ENCODE data around the gene MYH13. TPM values are rescaled to one million over a fixed set of nuclear protein-coding genes. Genes with fewer than 3 reads are reported as not detected.

The MYH13 gene
- total and polyA plus RNA-seq, 10 donors: 0.02 to 0.19 (median 0.06) TPM; not detected in 5

- Histone ChIP-seq H3K27me3 (replicated peaks in 1 of 7) (no peaks in the 10 kb centered on the region), H3K27ac (no peak overlapping the region), H3K4me3 (no peak overlapping the region), H3K9me3 (no peaks in the 10 kb centered on the region), H3K4me1 (peaks cover 0 to 15% (median 6%) of the 10 kb centered on the region in 6 donors), H3K36me3 (no peaks in the 10 kb centered on the region)
- WGBS, 5 donors: 69 to 89% (median 85%) methylated on average over 1 of the region's 1 CpG
- TF ChIP-seq CTCF (IDR thresholded peaks at IDR 0.05 in 8 of 11, conservative IDR thresholded peaks at IDR 0.05 in 3 of 11) (no peak), POLR2A (IDR thresholded peaks at IDR 0.05) (no peak), POLR2AphosphoS5 (IDR thresholded peaks at IDR 0.05) (no peak)
- no peak for DNase-seq
- intact Hi-C loops (cut with DNase I; ENCODE audit: low total_unique reads): no loop called here
Measured at GRCh38 chr17:10270258-10270657, 102.5 kb downstream of the MYH13 start.

DNA sequence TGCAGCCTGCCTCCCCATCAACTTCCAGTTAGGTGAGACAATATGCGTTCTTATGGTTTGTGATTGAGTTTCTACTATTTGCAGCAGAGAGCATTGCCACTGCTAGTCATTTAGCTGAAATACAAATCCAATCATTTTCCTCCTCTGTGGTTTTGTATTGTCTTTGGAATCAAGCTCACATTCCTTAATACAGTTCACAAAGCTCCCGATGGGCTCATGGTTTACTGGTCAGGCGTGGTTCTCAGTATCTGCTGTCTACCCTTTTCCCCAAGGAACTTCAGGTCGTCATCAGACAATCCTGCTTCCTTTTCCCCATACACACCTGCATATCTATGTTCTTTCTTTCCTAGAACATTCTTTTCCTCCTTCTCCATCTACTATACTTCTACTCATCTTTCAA lies 104.8 kb downstream of the MYH13 start:
- Histone ChIP-seq H3K27me3 (replicated peaks in 1 of 7) (no peaks in the 10 kb centered on the region), H3K27ac (no peak overlapping the region), H3K36me3 (no peaks in the 10 kb centered on the region), H3K9me3 (no peaks in the 10 kb centered on the region), H3K4me3 (no peak overlapping the region), H3K4me1 (peaks cover 0 to 5% (median 0%) of the 10 kb centered on the region in 6 donors)
- intact Hi-C loops (cut with DNase I; ENCODE audit: low total_unique reads): no loop called here
- DNase-seq: no peak
- WGBS, 5 donors: 75 to 89% (median 83%) methylated on average over 4 of the region's 4 CpGs
- TF ChIP-seq POLR2AphosphoS5 (IDR thresholded peaks at IDR 0.05): no peak

DNA sequence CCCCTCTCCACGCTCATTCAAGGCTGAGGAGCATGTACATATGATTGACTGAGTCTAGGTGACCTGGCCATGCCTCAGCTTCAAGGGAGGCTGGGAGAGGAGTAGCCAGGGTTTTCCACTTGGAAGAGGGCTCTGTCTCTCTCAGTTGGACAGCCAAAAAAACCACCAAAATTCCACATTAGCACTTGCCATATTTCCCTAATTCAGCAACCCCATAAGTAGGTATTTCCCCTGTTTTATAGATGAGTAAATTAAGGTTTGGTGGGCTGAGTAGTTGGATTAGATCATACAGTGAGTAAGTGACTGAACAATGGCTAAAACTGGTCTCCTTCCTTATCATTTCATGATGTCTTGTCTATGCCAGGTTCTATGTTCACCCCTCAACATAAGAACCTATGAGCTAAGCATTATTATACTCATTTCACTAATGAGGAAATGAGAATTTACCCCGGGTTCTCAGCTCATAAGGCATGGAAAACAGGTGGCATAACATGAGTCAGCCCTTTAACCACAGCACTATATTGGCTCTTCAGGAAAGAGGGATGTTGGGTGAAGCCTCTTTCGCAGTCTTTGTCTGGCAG lies 106.4 kb downstream of the MYH13 start:
- intact Hi-C loops (cut with DNase I; ENCODE audit: low total_unique reads): no loop called here

GRCh38 chr17:10265100-10265810 lies 107.6 kb downstream of the MYH13 start:
- no peaks in the 10 kb centered on the region for H3K27me3 ChIP-seq (replicated peaks in 1 of 7)
- TF ChIP-seq POLR2A (IDR thresholded peaks at IDR 0.05) (no peak), CTCF (IDR thresholded peaks at IDR 0.05 in 8 of 11, conservative IDR thresholded peaks at IDR 0.05 in 3 of 11) (no peak), POLR2AphosphoS5 (IDR thresholded peaks at IDR 0.05) (no peak)
- DNase-seq: no peak
- H3K4me3 ChIP-seq: no peak overlapping the region
- H3K4me1 ChIP-seq: no peaks in the 10 kb centered on the region
- no peak overlapping the region for H3K27ac ChIP-seq
- no peaks in the 10 kb centered on the region for H3K36me3 ChIP-seq
- intact Hi-C loops (cut with DNase I; ENCODE audit: low total_unique reads): no loop called here
- no peaks in the 10 kb centered on the region for H3K9me3 ChIP-seq
- 64 to 82% (median 74%) methylated on average over 3 of the region's 3 CpGs for WGBS, 5 donors

More for the DNA sequence above, 106.4 kb downstream of the MYH13 start:
- H3K27ac ChIP-seq: no peak overlapping the region
- no peaks in the 10 kb centered on the region for H3K27me3 ChIP-seq (replicated peaks in 1 of 7)
- TF ChIP-seq POLR2A (IDR thresholded peaks at IDR 0.05) (no peak), POLR2AphosphoS5 (IDR thresholded peaks at IDR 0.05) (no peak), CTCF (IDR thresholded peaks at IDR 0.05 in 8 of 11, conservative IDR thresholded peaks at IDR 0.05 in 3 of 11) (no peak)
- H3K9me3 ChIP-seq: no peaks in the 10 kb centered on the region
- DNase-seq: no peak
- no peaks in the 10 kb centered on the region for H3K4me1 ChIP-seq
- 59 to 73% (median 65%) methylated on average over 3 of the region's 3 CpGs for WGBS, 5 donors
- no peaks in the 10 kb centered on the region for H3K36me3 ChIP-seq
- H3K4me3 ChIP-seq: no peak overlapping the region
